H9 (cell line): Measurements from ENCODE around the gene SLC12A1. TPM values are rescaled to one million over a fixed set of nuclear protein-coding genes. Genes with fewer than 3 reads are reported as not detected.

Source experiments
- DNase-seq: peaks from one replicate; pipeline ENCODE4 v3.0.0-alpha.2; 2017
- H2AFZ ChIP-seq: one replicate; pipeline ENCODE4 v1.6.1; 2013; ENCODE audit warnings: mild to moderate bottlenecking, low read length, control low read depth, moderate library complexity
- H2AK5ac ChIP-seq: 2 replicates; pipeline ENCODE4 v1.6.1; 2013; ENCODE audit warnings: low read length, control low read depth, mixed read lengths; ENCODE audit not compliant: insufficient read length
- H2BK120ac ChIP-seq: one replicate; pipeline ENCODE4 v1.6.1; 2013; ENCODE audit warnings: low read depth, mild to moderate bottlenecking, low read length, control low read depth, inconsistent platforms; ENCODE audit not compliant: poor library complexity, severe bottlenecking
- H2BK12ac ChIP-seq: 2 replicates; pipeline ENCODE4 v1.6.1; 2013; ENCODE audit warnings: low read length, control low read depth, mixed read lengths, low read depth; ENCODE audit not compliant: insufficient read length
- H2BK15ac ChIP-seq: 2 replicates; pipeline ENCODE4 v1.6.1; 2013; ENCODE audit warnings: low read depth, low read length, control low read depth
- H2BK20ac ChIP-seq: one replicate; pipeline ENCODE4 v1.6.1; 2013; ENCODE audit warnings: low read depth, mild to moderate bottlenecking, low read length, control low read depth, inconsistent platforms; ENCODE audit not compliant: poor library complexity, severe bottlenecking
- H2BK5ac ChIP-seq: 2 replicates; pipeline ENCODE4 v1.6.1; 2013; ENCODE audit warnings: low read length, control low read depth, mixed read lengths; ENCODE audit not compliant: insufficient read length
- H3K14ac ChIP-seq: 2 replicates; pipeline ENCODE4 v1.6.1; 2013; ENCODE audit warnings: low read length, control low read depth; ENCODE audit not compliant: insufficient read depth
- H3K18ac ChIP-seq: 2 replicates; pipeline ENCODE4 v1.6.1; 2013; ENCODE audit warnings: low read depth, mild to moderate bottlenecking, mixed read lengths, low read length, control low read depth; ENCODE audit not compliant: insufficient read length
- H3K23ac ChIP-seq: 2 replicates; pipeline ENCODE4 v1.6.1; 2013; ENCODE audit warnings: low read length, control low read depth, mixed read lengths, low read depth; ENCODE audit not compliant: insufficient read length
- H3K23me2 ChIP-seq: 2 replicates; pipeline ENCODE4 v1.6.1; 2013; ENCODE audit warnings: low read depth, mild to moderate bottlenecking, mixed read lengths, low read length, control low read depth; ENCODE audit not compliant: insufficient read length, poor library complexity, severe bottlenecking
- H3K27ac ChIP-seq: 2 replicates; pipeline ENCODE4 v1.5.1; 2013; ENCODE audit warnings: low read length, control low read depth, mixed read lengths, low read depth; ENCODE audit not compliant: insufficient read length
- H3K27me3 ChIP-seq: 2 replicates; pipeline ENCODE4 v1.6.1; 2013; ENCODE audit warnings: low read length, control low read depth, inconsistent platforms; ENCODE audit not compliant: insufficient read depth
- H3K4ac ChIP-seq: 2 replicates; pipeline ENCODE4 v1.6.1; 2013; ENCODE audit warnings: low read depth, mild to moderate bottlenecking, control low read depth, inconsistent platforms, low read length, moderate library complexity
- H3K4me1 ChIP-seq: 2 replicates; pipeline ENCODE4 v1.6.1; 2013; ENCODE audit warnings: low read length, control low read depth, inconsistent platforms; ENCODE audit not compliant: insufficient read depth
- H3K4me2 ChIP-seq: 2 replicates; pipeline ENCODE4 v1.6.1; 2013; ENCODE audit warnings: low read length, control low read depth, mixed read lengths; ENCODE audit not compliant: insufficient read length, insufficient read depth
- H3K56ac ChIP-seq: 2 replicates; pipeline ENCODE4 v1.6.1; 2013; ENCODE audit warnings: low read depth, mild to moderate bottlenecking, mixed read lengths, low read length, control low read depth; ENCODE audit not compliant: insufficient read length
- H3K79me1 ChIP-seq: 2 replicates; pipeline ENCODE4 v1.6.1; 2013; ENCODE audit warnings: low read depth, mild to moderate bottlenecking, moderate library complexity, low read length, control low read depth, inconsistent platforms; ENCODE audit not compliant: insufficient read depth, poor library complexity, severe bottlenecking
- H3K79me2 ChIP-seq: 2 replicates; pipeline ENCODE4 v1.6.1; 2013; ENCODE audit warnings: low read length, control low read depth, inconsistent platforms; ENCODE audit not compliant: insufficient read depth
- H3K9ac ChIP-seq: 2 replicates; pipeline ENCODE4 v1.6.1; 2013; ENCODE audit warnings: low read length, control low read depth, mixed read lengths; ENCODE audit not compliant: insufficient read length; ENCODE audit errors: extremely low read depth
- H3K9me3 ChIP-seq: one replicate; pipeline ENCODE4 v1.6.1; 2013; ENCODE audit warnings: low read depth, low read length, inconsistent platforms; ENCODE audit not compliant: control insufficient read depth
- H3T11ph ChIP-seq: one replicate; pipeline ENCODE4 v1.6.1; 2013; ENCODE audit warnings: mild to moderate bottlenecking, low read length, control low read depth, inconsistent platforms
- H4K20me1 ChIP-seq: one replicate; pipeline ENCODE4 v1.6.1; 2013; ENCODE audit not compliant: control insufficient read depth, insufficient read length, insufficient read depth
- H4K5ac ChIP-seq: 2 replicates; pipeline ENCODE4 v1.6.1; 2013; ENCODE audit warnings: low read depth, mild to moderate bottlenecking, mixed read lengths, low read length, control low read depth; ENCODE audit not compliant: insufficient read length
- H4K8ac ChIP-seq: replicated peaks from 2 replicates; pipeline ENCODE4 v1.6.1; 2013; ENCODE audit warnings: low read length, control low read depth, mixed read lengths, low read depth; ENCODE audit not compliant: insufficient read length
- H4K91ac ChIP-seq: 2 replicates; pipeline ENCODE4 v1.6.1; 2013; ENCODE audit warnings: low read depth, mild to moderate bottlenecking, moderate library complexity, mixed read lengths, low read length, control low read depth; ENCODE audit not compliant: insufficient read length
- H3K27ac Mint-ChIP-seq, 3 experiments: 2 replicates in 2 of 3; 3 replicates in 1 of 3; pipeline ENCODE4 v1.8.0; 2020 to 2021; ENCODE audit warnings: mixed read lengths in 3 of 3, mild to moderate bottlenecking in 1 of 3, moderate library complexity in 1 of 3
- H3K27me3 Mint-ChIP-seq: 2 replicates; pipeline ENCODE4 v1.8.0; 2021; ENCODE audit warnings: low read depth, mild to moderate bottlenecking, moderate library complexity, mixed read lengths
- H3K36me3 Mint-ChIP-seq, 3 experiments: 2 replicates in 2 of 3; 3 replicates in 1 of 3; pipeline ENCODE4 v1.8.0; 2020 to 2021; ENCODE audit warnings: low read depth in 3 of 3, mixed read lengths in 3 of 3; ENCODE audit not compliant: insufficient read depth in 1 of 3
- H3K4me1 Mint-ChIP-seq, 2 experiments: 2 replicates each; pipeline ENCODE4 v1.8.0; 2020; ENCODE audit warnings: mixed read lengths in 2 of 2
- H3K4me3 Mint-ChIP-seq, 2 experiments: 2 replicates in 1 of 2; 3 replicates in 1 of 2; pipeline ENCODE4 v1.8.0; 2020 to 2021; ENCODE audit warnings: mild to moderate bottlenecking in 2 of 2, mixed read lengths in 2 of 2, moderate library complexity in 1 of 2
- H3K9me3 Mint-ChIP-seq, 2 experiments: 2 replicates in 1 of 2; 3 replicates in 1 of 2; pipeline ENCODE4 v1.8.0; 2020; ENCODE audit warnings: mild to moderate bottlenecking in 2 of 2, mixed read lengths in 2 of 2, moderate library complexity in 1 of 2
- CTCF ChIP-seq: fragments of 200-600 bp; sonication (generic); conservative IDR thresholded peaks from 3 replicates; pipeline ENCODE4 v1.8.0; 2021; ENCODE audit warnings: antibody characterized with exemption, mild to moderate bottlenecking
- WGBS: extraction: QIAGEN DNeasy Blood & Tissue Kit; methylation state at CpG from one replicate; pipeline ENCODE4 v1.1.7; 2013; ENCODE audit warnings: missing lambda C conversion rate, low lambda C conversion rate, mixed read lengths; ENCODE audit not compliant: insufficient read length; ENCODE audit errors: extremely low coverage; 5-methylcytosine and 5-hydroxymethylcytosine counted together
- total RNA-seq: library from RNA; stranded (reverse); gene quantifications from 2 replicates; pipeline ENCODE4 v1.2.1, GENCODE V29; 2021

Gene SLC12A1
- total RNA-seq, 1 experiment from 2014 or later: 0.07 TPM

GRCh38 chr15:48222627-48223026 lies 16.5 kb downstream of the SLC12A1 start:
- Mint-ChIP-seq H3K9me3 (no peaks in the 10 kb centered on the region), H3K4me1 (peaks cover 0 to 4% of the 10 kb centered on the region in 2 experiments; a peak in 1 of 4 replicates), H3K4me3 (no peak overlapping the region), H3K27ac (no peak overlapping the region), H3K36me3 (no peaks in the 10 kb centered on the region), H3K27me3 (no peaks in the 10 kb centered on the region; the same call in 1 of the 2 replicates)
- no peak overlapping the region for H3K23ac ChIP-seq
- no peak overlapping the region for H2BK20ac ChIP-seq
- H2BK120ac ChIP-seq: no peak overlapping the region
- no peak overlapping the region for H2BK5ac ChIP-seq
- no peaks in the 10 kb centered on the region for H3K79me2 ChIP-seq
- no peak overlapping the region for H2AK5ac ChIP-seq
- H3K9ac ChIP-seq: no peak overlapping the region
- H3K14ac ChIP-seq: no peak overlapping the region
- H3K27ac ChIP-seq: no peak overlapping the region
- H3K4ac ChIP-seq: no peak overlapping the region
- no peak for DNase-seq
- no peak overlapping the region for H4K8ac ChIP-seq
- H4K20me1 ChIP-seq: no peaks in the 10 kb centered on the region
- H3K56ac ChIP-seq: no peak overlapping the region
- H3K4me1 ChIP-seq: no peaks in the 10 kb centered on the region
- H2BK12ac ChIP-seq: no peak overlapping the region
- no peak overlapping the region for H4K91ac ChIP-seq
- WGBS: no CpG with 5 or more reads among the region's 1 CpG
- H3T11ph ChIP-seq: no peak overlapping the region
- no peak overlapping the region for H3K4me2 ChIP-seq
- no peaks in the 10 kb centered on the region for H3K79me1 ChIP-seq
- no peaks in the 10 kb centered on the region for H3K23me2 ChIP-seq
- H4K5ac ChIP-seq: no peak overlapping the region
- no peak overlapping the region for H2AFZ ChIP-seq
- no peak overlapping the region for H3K18ac ChIP-seq
- no peak for TF ChIP-seq CTCF
- H3K9me3 ChIP-seq: no peaks in the 10 kb centered on the region
- H3K27me3 ChIP-seq: no peaks in the 10 kb centered on the region; the same call in 1 of the 2 replicates
- H2BK15ac ChIP-seq: no peak overlapping the region
